Smooth muscle cell of the brain vasculature (primary cell): Measurements from ENCODE around the gene DIPK2B.

Source experiments
- DNase-seq: peaks from one replicate; pipeline ENCODE4 v3.0.0-alpha.2; 2012; ENCODE audit warnings: low read depth, low spot score

The DIPK2B gene

DNA sequence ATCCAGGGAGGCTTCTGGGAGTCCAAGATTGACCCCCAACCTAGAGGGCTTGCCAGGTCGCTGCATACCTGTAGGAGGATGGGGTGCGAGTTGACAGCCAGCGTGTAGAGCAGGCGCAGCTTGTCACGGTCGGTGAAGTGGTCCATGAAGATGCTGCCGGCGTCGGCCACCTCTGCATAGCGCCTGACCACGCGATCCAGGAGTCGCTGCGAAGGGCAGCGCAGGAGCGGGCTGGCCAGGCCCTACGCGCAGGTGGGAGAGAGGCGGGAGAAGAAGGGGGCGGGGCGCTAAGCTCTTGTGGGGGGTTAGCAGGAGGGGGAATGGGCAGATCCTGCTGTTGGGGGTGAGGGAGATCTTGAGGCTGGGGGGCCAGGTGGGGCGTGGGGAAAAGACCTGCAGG lies 43.0 kb downstream of the DIPK2B start:
- no peak for DNase-seq

DNA sequence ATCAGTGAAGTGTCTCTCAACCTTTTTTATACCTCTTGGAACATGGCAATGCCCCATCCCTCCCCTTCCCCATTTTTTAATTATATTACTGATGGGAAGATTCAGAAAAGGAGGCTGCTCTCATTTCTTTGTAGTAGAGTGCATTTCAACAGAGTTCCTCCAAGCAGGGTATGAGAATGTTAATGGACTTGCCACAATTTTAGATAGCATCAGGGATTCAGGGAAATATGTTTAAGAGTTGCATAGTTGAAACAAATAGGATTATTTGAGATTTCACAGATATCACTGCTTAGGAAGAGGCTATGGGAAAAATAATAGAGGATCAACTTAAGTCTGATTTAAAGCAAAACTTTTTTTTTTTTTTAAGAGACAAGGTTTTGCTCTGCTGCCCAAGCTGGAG lies 46.2 kb downstream of the DIPK2B start:
- DNase-seq, result no peak

DNA sequence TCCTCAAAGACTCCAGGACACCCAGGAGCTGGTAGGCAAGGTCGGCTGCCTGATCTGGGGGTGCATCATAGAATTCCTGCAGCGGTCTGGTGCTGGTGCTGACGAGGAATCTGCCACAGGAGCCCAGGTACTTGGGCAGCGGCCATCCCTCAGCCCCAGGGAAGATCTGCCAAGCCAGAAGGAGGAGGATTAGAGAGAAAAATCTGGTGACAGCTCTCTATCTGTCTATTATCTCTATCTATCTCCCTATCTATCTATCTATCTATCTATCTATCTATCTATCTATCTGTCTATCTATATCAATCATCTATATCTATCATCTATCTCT lies 46.7 kb downstream of the DIPK2B start:
- no peak for DNase-seq
